K562 (cell line): Measurements from ENCODE around the gene NFAM1. TPM values are rescaled to one million over a fixed set of nuclear protein-coding genes. Genes with fewer than 3 reads are reported as not detected.
A peak's percentile ranks its signal among the peaks of the same experiment; 100 is the strongest.

Experiments used
- ATF1 ChIP-seq, 2 experiments: fragments of 450-650 bp in 1 of 2; IDR thresholded peaks; 2 replicates each; pipeline ENCODE4 v1.6.1; 2016; ENCODE audit warnings: missing compliant biosample characterization in 1 of 2, missing genetic modification characterization in 1 of 2
- BMI1 ChIP-seq: fragments of 150-350 bp; IDR thresholded peaks from 2 replicates; pipeline ENCODE4 v1.6.1; 2014; ENCODE audit warnings: low read length
- ETV6 ChIP-seq, 3 experiments: fragments of 150-350 bp in 1 of 3; sonication (generic) in 1 of 3; formaldehyde crosslinking in 1 of 3; IDR thresholded peaks; 2 replicates each; pipeline versions ENCODE4 v1.6.1 to v1.8.0; 2014 to 2022; ENCODE audit warnings: borderline replicate concordance in 2 of 3, low read depth in 2 of 3, antibody characterized with exemption in 1 of 3, low read length in 1 of 3, mild to moderate bottlenecking in 1 of 3, missing genetic modification reagents in 1 of 3
- NR4A1 ChIP-seq, 2 experiments: fragments of 250-450 bp in 1 of 2; fragments of 450-650 bp in 1 of 2; sonication (Bioruptor Pico) in 1 of 2; IDR thresholded peaks; 2 replicates each; pipeline versions ENCODE4 v1.4.0 to v1.6.1; 2016 to 2020; ENCODE audit warnings: mild to moderate bottlenecking in 2 of 2, missing compliant biosample characterization in 1 of 2, missing genetic modification characterization in 1 of 2, moderate library complexity in 1 of 2
- SIN3B ChIP-seq: fragments of 450-650 bp; IDR thresholded peaks from 2 replicates; pipeline ENCODE4 v1.6.1; 2017; ENCODE audit warnings: low read depth, mild to moderate bottlenecking, moderate library complexity
- TRIM24 ChIP-seq, 2 experiments: fragments of 450-650 bp; IDR thresholded peaks; 2 replicates each; pipeline ENCODE4 v1.6.1; 2016
- ZNF282 ChIP-seq: sonication (generic); formaldehyde crosslinking; IDR thresholded peaks from 2 replicates; pipeline ENCODE4 v1.8.1; 2023; ENCODE audit warnings: missing genetic modification reagents
- ZNF561 ChIP-seq: fragments of 450-650 bp; formaldehyde crosslinking; conservative IDR thresholded peaks from 2 replicates; pipeline ENCODE4 v1.4.0; 2020; ENCODE audit warnings: mild to moderate bottlenecking, moderate library complexity
- polyA plus RNA-seq, 8 experiments: library from polyadenylated mRNA; depleted of rRNA in 4 of 8; stranded (reverse) in 5 of 8; unstranded in 3 of 8; fragments of >200 nt; fragmentation: Nextera tagmentation in 2 of 8; fragmentation: Illumina TruSeq in 1 of 8; extraction: Ambion mirVana in 2 of 8; extraction: Trizol in 1 of 8; gene quantifications; 2 replicates each; pipeline versions ENCODE4 v1.2.1 to v1.2.3, GENCODE V29; 2011 to 2014; ENCODE audit warnings: inconsistent platforms in 1 of 8, missing spikeins in 1 of 8
- total RNA-seq, 7 experiments: library from RNA; depleted of rRNA in 6 of 7; stranded (reverse); fragments of >200 nt in 6 of 7; fragmentation: Illumina TruSeq in 2 of 7; extraction: Trizol in 2 of 7; gene quantifications; 2 replicates each; pipeline versions ENCODE4 v1.2.1 to v1.2.3, GENCODE V29; 2011 to 2021; ENCODE audit warnings: low replicate concordance in 1 of 7
- TF ChIP-seq, protein P1 (sequence below), 2 experiments: fragments of 450-650 bp in 1 of 2; sonication (generic) in 1 of 2; formaldehyde crosslinking in 1 of 2; IDR thresholded peaks; 2 replicates each; pipeline versions ENCODE4 v1.7.1 to v1.9.0; 2016 to 2022; ENCODE audit warnings: inconsistent platforms in 1 of 2, mild to moderate bottlenecking in 1 of 2, missing genetic modification reagents in 1 of 2
- TF ChIP-seq, protein P2 (sequence below): fragments of 250-450 bp; sonication (Bioruptor Pico); IDR thresholded peaks from 2 replicates; pipeline ENCODE4 v1.5.1; 2021; ENCODE audit warnings: mild to moderate bottlenecking
- TF ChIP-seq, protein P3 (sequence below): fragments of 250-450 bp; sonication (Bioruptor Pico); IDR thresholded peaks from 2 replicates; pipeline ENCODE4 v1.5.0; 2021; ENCODE audit warnings: mild to moderate bottlenecking, moderate library complexity

Gene NFAM1
- total and polyA plus RNA-seq, 9 of the 15 experiments (the other 6 are each of a cell fraction or from before 2014, with no cell fraction given) = 0.01 to 0.18 (median 0.03) TPM; not detected in 5

DNA sequence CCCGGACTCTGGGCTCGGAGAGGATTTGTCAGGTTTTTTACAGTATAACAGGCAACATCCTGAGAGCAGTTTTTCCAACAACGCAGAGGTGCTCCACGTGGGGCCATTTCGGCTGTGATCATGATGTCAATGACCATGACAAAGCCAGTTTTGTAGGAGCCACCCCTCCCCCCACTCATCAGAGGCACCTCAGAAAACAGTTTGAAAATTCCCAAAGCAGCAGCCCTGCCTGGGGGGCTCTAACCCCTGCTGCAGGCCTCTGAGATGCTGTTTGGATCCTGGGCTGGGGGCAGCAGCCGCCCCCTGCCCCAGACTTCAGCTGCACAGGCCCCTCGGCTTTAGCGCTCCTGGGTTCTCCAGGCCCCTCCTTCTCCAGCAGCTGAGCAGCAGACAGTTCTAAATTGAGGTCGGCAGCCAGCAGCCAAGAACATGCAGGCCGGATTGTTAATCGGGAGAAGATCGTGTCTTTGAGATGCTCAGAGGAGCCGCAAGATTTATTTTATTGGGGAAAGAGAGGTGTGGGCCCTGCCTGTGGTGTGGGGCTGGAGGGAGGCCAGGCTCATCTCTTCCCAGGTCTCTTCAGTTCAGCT lies 19.4 kb downstream of the NFAM1 start (continued):
- TF ChIP-seq, protein P1, sequence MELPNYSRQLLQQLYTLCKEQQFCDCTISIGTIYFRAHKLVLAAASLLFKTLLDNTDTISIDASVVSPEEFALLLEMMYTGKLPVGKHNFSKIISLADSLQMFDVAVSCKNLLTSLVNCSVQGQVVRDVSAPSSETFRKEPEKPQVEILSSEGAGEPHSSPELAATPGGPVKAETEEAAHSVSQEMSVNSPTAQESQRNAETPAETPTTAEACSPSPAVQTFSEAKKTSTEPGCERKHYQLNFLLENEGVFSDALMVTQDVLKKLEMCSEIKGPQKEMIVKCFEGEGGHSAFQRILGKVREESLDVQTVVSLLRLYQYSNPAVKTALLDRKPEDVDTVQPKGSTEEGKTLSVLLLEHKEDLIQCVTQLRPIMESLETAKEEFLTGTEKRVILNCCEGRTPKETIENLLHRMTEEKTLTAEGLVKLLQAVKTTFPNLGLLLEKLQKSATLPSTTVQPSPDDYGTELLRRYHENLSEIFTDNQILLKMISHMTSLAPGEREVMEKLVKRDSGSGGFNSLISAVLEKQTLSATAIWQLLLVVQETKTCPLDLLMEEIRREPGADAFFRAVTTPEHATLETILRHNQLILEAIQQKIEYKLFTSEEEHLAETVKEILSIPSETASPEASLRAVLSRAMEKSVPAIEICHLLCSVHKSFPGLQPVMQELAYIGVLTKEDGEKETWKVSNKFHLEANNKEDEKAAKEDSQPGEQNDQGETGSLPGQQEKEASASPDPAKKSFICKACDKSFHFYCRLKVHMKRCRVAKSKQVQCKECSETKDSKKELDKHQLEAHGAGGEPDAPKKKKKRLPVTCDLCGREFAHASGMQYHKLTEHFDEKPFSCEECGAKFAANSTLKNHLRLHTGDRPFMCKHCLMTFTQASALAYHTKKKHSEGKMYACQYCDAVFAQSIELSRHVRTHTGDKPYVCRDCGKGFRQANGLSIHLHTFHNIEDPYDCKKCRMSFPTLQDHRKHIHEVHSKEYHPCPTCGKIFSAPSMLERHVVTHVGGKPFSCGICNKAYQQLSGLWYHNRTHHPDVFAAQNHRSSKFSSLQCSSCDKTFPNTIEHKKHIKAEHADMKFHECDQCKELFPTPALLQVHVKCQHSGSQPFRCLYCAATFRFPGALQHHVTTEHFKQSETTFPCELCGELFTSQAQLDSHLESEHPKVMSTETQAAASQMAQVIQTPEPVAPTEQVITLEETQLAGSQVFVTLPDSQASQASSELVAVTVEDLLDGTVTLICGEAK (IDR thresholded peaks at IDR 0.05) = no peak
- TF ChIP-seq, protein P1 (CRISPR knock-in tag; IDR thresholded peaks at IDR 0.05) = no peak
- no peak for TF ChIP-seq ZNF561 (CRISPR knock-in tag)
- TF ChIP-seq, protein P2, sequence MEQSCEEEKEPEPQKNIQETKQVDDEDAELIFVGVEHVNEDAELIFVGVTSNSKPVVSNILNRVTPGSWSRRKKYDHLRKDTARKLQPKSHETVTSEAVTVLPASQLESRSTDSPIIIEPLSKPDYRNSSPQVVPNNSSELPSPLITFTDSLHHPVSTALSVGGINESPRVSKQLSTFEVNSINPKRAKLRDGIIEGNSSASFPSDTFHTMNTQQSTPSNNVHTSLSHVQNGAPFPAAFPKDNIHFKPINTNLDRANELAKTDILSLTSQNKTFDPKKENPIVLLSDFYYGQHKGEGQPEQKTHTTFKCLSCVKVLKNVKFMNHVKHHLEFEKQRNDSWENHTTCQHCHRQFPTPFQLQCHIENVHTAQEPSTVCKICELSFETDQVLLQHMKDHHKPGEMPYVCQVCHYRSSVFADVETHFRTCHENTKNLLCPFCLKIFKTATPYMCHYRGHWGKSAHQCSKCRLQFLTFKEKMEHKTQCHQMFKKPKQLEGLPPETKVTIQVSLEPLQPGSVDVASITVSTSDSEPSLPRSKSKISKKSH (CRISPR knock-in tag) = no peak
- no peak for TF ChIP-seq ETV6 (IDR thresholded peaks at IDR 0.05; ENCODE audit: borderline replicate concordance in 1 of 2, low read depth in 2 of 2, low read length in 1 of 2)
- TF ChIP-seq ETV6 (CRISPR knock-in tag; IDR thresholded peaks at IDR 0.05; ENCODE audit: borderline replicate concordance) = no peak
- no peak for TF ChIP-seq BMI1
- no peak for TF ChIP-seq NR4A1 (CRISPR knock-in tag; IDR thresholded peaks at IDR 0.05)
- no peak for TF ChIP-seq NR4A1 (tag; IDR thresholded peaks at IDR 0.05)
- no peak for TF ChIP-seq SIN3B
- TF ChIP-seq TRIM24 (IDR thresholded peaks at IDR 0.05) = peak in 1 of 2 experiments; percentile 11; a peak in 1 of 4 replicates
- TF ChIP-seq ZNF282 (CRISPR knock-in tag) = no peak
- no peak for TF ChIP-seq ATF1 (CRISPR knock-in tag; IDR thresholded peaks at IDR 0.05)
- TF ChIP-seq ATF1 (tag; IDR thresholded peaks at IDR 0.05) = peak; percentile 63
- TF ChIP-seq, protein P3, sequence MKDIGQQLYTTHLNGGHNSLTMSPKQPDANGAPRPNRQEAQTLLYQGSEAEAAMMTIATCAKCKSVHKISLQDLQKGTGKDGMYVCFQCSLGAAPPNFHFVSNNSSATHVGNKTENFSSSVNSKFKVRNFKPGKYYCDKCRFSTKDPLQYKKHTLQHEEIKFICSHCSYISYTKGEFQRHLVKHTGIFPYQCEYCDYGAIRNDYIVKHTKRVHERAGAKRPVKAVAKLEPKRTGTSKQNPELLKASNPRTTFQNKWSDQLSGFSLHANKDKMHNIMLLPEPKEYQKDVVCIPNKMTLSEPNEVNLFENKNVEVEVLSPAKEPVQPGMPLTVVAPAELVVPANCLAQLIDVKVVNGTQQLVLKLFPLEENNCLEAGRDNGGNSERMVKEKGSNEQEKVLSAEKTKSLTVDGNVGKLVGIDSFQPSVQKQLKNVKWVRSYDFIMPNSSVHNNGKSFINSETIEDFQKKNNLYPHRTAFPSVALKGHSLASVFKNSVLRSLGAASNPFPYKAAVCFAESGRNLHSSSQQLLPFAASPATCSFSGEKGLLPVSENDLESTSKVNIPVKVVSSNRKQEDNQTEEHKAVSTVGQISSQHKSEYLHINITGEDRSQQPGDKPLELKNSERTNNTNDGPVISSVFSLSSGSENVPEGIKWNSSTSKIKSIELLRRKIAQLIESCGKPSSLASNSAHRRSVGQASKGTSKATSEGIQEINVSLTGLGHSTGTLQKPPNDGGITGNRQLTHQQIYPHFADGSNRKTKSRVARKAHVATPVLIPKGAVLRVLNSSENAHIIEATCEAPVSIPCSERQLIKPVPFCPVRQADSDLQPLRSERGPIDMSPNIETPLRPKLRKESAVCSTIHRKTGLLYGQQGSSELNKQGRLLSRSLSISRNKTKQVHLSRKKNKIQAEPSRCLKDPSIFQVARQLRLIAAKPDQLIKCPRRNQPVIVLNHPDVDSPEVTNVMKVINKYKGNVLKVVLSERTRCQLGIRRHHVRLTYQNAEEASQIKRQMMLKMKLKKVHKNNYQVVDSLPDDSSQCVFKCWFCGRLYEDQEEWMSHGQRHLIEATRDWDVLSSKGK (CRISPR knock-in tag) = no peak
